ENCODE measurements around the gene ANO3.

DNA sequence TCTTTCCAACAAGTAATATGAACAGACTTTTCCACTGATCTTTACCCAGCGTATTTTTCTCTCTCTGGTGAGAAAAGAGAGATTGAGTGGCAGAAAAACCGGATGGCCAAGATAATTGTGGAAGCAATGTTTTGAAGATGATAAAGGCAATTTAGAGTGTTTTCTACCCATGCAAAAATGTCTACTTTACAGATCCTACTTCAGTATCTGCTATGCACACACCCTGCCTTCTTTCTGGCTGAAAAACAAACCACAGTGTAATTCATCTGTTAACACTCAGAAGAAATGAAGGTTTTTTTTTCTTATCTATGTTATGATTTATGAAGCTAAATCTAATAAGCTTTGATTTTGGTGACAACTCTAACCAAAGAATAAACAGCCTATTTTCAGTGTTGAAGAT, 333.1 kb downstream of the ANO3 start:
- TF ChIP-seq CTCF (IDR thresholded peaks at IDR 0.05) (no peak), POLR2A (IDR thresholded peaks at IDR 0.05) (no peak)

Measured in thyroid gland (tissue), 4 donors.